ENCODE measurements around the gene CCDC191. TPM values are rescaled to one million over a fixed set of nuclear protein-coding genes. Genes with fewer than 3 reads are reported as not detected.

CCDC191 gene
- total RNA-seq, 2 experiments from 2014 or later = 3.6 to 3.7 TPM

DNA sequence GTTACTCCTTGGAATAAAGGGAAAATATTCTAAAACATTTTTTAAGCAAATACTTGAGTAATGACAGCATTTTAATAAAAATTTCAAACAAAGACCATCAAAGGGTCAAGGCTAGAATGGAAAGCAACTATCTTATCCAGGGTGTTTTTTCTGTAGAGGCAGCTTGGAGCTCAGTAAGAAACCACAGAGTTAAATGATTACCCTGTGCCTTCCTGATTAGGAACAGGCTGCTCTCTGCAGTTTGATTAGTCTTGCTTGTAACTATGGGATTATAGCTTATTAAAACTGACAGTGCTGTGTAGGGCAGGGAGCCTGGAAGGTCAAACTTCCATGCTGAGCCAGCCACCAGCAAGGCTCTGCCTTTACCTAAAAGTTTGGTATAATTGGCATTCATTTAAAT lies 33.3 kb upstream of the CCDC191 start:
- Mint-ChIP-seq H3K4me1 (ENCODE audit: low read depth) (no peaks in the 10 kb centered on the region), H3K27me3 (no peaks in the 10 kb centered on the region), H3K9me3 (no peaks in the 10 kb centered on the region), H3K27ac (no peak overlapping the region), H3K36me3 (ENCODE audit: low read depth) (peaks cover 34% of the 10 kb centered on the region), H3K4me3 (no peak overlapping the region)
- TF ChIP-seq, protein P1, sequence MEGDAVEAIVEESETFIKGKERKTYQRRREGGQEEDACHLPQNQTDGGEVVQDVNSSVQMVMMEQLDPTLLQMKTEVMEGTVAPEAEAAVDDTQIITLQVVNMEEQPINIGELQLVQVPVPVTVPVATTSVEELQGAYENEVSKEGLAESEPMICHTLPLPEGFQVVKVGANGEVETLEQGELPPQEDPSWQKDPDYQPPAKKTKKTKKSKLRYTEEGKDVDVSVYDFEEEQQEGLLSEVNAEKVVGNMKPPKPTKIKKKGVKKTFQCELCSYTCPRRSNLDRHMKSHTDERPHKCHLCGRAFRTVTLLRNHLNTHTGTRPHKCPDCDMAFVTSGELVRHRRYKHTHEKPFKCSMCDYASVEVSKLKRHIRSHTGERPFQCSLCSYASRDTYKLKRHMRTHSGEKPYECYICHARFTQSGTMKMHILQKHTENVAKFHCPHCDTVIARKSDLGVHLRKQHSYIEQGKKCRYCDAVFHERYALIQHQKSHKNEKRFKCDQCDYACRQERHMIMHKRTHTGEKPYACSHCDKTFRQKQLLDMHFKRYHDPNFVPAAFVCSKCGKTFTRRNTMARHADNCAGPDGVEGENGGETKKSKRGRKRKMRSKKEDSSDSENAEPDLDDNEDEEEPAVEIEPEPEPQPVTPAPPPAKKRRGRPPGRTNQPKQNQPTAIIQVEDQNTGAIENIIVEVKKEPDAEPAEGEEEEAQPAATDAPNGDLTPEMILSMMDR (IDR thresholded peaks at IDR 0.05) = no peak
- Histone ChIP-seq H3K27ac (ENCODE audit: low read depth in 1 of 2, low read length in 2 of 2) (no peak overlapping the region), H3K36me3 (ENCODE audit: insufficient read depth, low read length) (peaks cover 26% of the 10 kb centered on the region), H3K4me3 (ENCODE audit: low read length) (no peak overlapping the region), H3K27me3 (ENCODE audit: control insufficient read depth in 1 of 2, insufficient read depth in 2 of 2, low read length in 2 of 2) (no peaks in the 10 kb centered on the region), H3K4me1 (ENCODE audit: insufficient read depth, low read length) (no peaks in the 10 kb centered on the region), H3K9me3 (ENCODE audit: control insufficient read depth in 1 of 2, insufficient read depth in 1 of 2, low read length in 2 of 2) (no peaks in the 10 kb centered on the region)
- CTCF ChIA-PET = no interaction called here
- POLR2A ChIA-PET = no interaction called here
- intact Hi-C loops (cut with DNase I, micrococcal nuclease) = no loop called here
- ATAC-seq (ENCODE audit: poor library complexity) (no peak), DNase-seq (no peak)

DNA sequence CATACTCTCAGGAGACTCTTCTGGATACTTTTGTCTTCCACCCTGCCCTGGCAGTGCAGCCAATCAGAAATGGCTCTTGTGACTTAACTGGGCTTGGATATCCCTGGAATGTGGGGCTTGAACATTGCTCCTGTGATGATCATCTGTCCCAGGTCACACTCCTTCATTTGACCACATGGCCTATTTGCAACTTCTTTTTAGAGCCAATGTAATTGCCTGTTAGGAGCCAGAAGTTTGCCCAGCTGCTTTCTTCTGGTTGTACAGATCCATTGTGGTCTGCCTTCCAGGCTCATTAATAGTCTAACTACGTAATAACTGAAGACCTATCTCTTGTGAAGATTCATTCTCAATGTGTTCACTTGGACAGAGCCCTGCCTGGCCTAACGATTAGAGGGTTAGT lies 30.0 kb upstream of the CCDC191 start:
- ATAC-seq (ENCODE audit: poor library complexity) = no peak
- Mint-ChIP-seq H3K9me3 (no peaks in the 10 kb centered on the region), H3K27ac (no peak overlapping the region), H3K36me3 (ENCODE audit: low read depth) (peaks cover 65% of the 10 kb centered on the region), H3K27me3 (no peaks in the 10 kb centered on the region), H3K4me1 (ENCODE audit: low read depth) (no peaks in the 10 kb centered on the region), H3K4me3 (no peak overlapping the region)
- POLR2A ChIA-PET = no interaction called here
- TF ChIP-seq, protein P1 (IDR thresholded peaks at IDR 0.05) = no peak
- H3K9me3 ChIP-seq (ENCODE audit: control insufficient read depth in 1 of 2, insufficient read depth in 1 of 2, low read length in 2 of 2) = no peaks in the 10 kb centered on the region
- CTCF ChIA-PET = no interaction called here
- H3K4me1 ChIP-seq (ENCODE audit: insufficient read depth, low read length) = no peaks in the 10 kb centered on the region
- H3K27me3 ChIP-seq (ENCODE audit: control insufficient read depth in 1 of 2, insufficient read depth in 2 of 2, low read length in 2 of 2) = no peaks in the 10 kb centered on the region
- DNase-seq = no peak
- no peak overlapping the region for H3K27ac ChIP-seq (ENCODE audit: low read depth in 1 of 2, low read length in 2 of 2)
- H3K36me3 ChIP-seq (ENCODE audit: insufficient read depth, low read length) = peaks cover 55% of the 10 kb centered on the region
- no peak overlapping the region for H3K4me3 ChIP-seq (ENCODE audit: low read length)
- intact Hi-C loops (cut with DNase I, micrococcal nuclease) = no loop called here

DNA sequence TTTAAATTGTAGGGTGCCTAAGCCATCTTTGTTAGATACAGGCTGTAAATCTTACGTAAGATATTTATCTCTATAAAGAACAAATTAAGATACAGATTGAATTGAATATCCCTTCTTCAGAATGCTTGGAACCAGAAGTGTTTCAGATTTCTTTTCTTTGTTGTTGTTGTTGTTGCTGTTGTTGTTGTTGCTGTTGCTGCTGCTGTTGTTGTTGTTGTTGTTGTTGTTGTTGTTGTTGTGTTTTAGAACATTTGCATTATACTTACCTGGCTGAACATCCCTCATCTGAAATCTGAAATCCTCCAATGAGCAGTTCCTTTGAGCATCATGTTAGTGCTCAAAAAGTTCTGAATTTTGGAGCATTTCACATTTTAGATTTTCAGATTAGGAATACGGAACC lies 26.8 kb upstream of the CCDC191 start:
- no peaks in the 10 kb centered on the region for H3K9me3 Mint-ChIP-seq
- H3K27me3 Mint-ChIP-seq = no peaks in the 10 kb centered on the region
- TF ChIP-seq, protein P1 (IDR thresholded peaks at IDR 0.05) = no peak
- H3K36me3 ChIP-seq (ENCODE audit: insufficient read depth, low read length) = peaks cover 83% of the 10 kb centered on the region
- ChIA-PET CTCF (no interaction called here), POLR2A (no interaction called here)
- no peak overlapping the region for H3K27ac ChIP-seq (ENCODE audit: low read depth in 1 of 2, low read length in 2 of 2)
- H3K4me1 Mint-ChIP-seq (ENCODE audit: low read depth) = no peaks in the 10 kb centered on the region
- H3K4me3 ChIP-seq (ENCODE audit: low read length) = no peak overlapping the region
- no peaks in the 10 kb centered on the region for H3K27me3 ChIP-seq (ENCODE audit: control insufficient read depth in 1 of 2, insufficient read depth in 2 of 2, low read length in 2 of 2)
- peaks cover 98% of the 10 kb centered on the region for H3K36me3 Mint-ChIP-seq (ENCODE audit: low read depth)
- intact Hi-C loops (cut with DNase I, micrococcal nuclease) = no loop called here
- H3K4me1 ChIP-seq (ENCODE audit: insufficient read depth, low read length) = no peaks in the 10 kb centered on the region
- no peak overlapping the region for H3K27ac Mint-ChIP-seq
- DNase-seq (no peak), ATAC-seq (ENCODE audit: poor library complexity) (no peak)
- no peaks in the 10 kb centered on the region for H3K9me3 ChIP-seq (ENCODE audit: control insufficient read depth in 1 of 2, insufficient read depth in 1 of 2, low read length in 2 of 2)
- no peak overlapping the region for H3K4me3 Mint-ChIP-seq
